ENCODE results near the gene RC3H1.
"Not testable (repeated sequence)": the region's sequence is repeated elsewhere in the genome, so short reads cannot be mapped to it uniquely, and the experiment has no call there.

RC3H1 gene

GRCh38 chr1:173946380-173946921 is 75.7 kb downstream of the RC3H1 start:
- no peak for DNase-seq

GRCh38 chr1:173937062-173937461 is 85.1 kb downstream of the RC3H1 start:
- DNase-seq, result no peak

GRCh38 chr1:173934440-173934839 is 87.7 kb downstream of the RC3H1 start:
- no peak for DNase-seq

- not testable (repeated sequence) for DNase-seq
Measured at GRCh38 chr1:173930541-173930940, 91.6 kb downstream of the RC3H1 start.

- no peak for DNase-seq
Measured at GRCh38 chr1:173925306-173926242, 96.6 kb downstream of the RC3H1 start.

GRCh38 chr1:173920861-173921260 is 101.3 kb downstream of the RC3H1 start:
- DNase-seq, result no peak

- DNase-seq, result no peak
Measured at GRCh38 chr1:173917635-173918493, 104.3 kb downstream of the RC3H1 start.

GRCh38 chr1:173917149-173917548 is 105.0 kb downstream of the RC3H1 start, which contains the start of gene SERPINC1:
SERPINC1 (minus strand) TSS chr1:173917327; CDS start chr1:173917259, 68 bp downstream.
- no peak for DNase-seq

GRCh38 chr1:173916667-173917066 is 105.5 kb downstream of the RC3H1 start:
- no peak for DNase-seq

GRCh38 chr1:173915596-173915995 is 106.6 kb downstream of the RC3H1 start:
- no peak for DNase-seq

GRCh38 chr1:173914366-173914871 is 107.7 kb downstream of the RC3H1 start:
- DNase-seq, result peak; percentile 51

- no peak for DNase-seq
Measured at GRCh38 chr1:173913111-173913510, 109.0 kb downstream of the RC3H1 start.

- no peak for DNase-seq
Measured at GRCh38 chr1:173903827-173904531, 118.2 kb downstream of the RC3H1 start.

- DNase-seq, result no peak
Measured at GRCh38 chr1:173900992-173901391, 121.2 kb downstream of the RC3H1 start.

GRCh38 chr1:173900427-173900826 is 121.7 kb downstream of the RC3H1 start:
- no peak for DNase-seq

GRCh38 chr1:173894189-173894588 is 128.0 kb downstream of the RC3H1 start:
- DNase-seq, result no peak

- DNase-seq, result no peak
Measured at GRCh38 chr1:173893611-173894010, 128.5 kb downstream of the RC3H1 start.

GRCh38 chr1:173889885-173890284 is 132.3 kb downstream of the RC3H1 start:
- no peak for DNase-seq

- no peak for DNase-seq
Measured at GRCh38 chr1:173888749-173889148, 133.4 kb downstream of the RC3H1 start.

GRCh38 chr1:173887627-173888026 is 134.5 kb downstream of the RC3H1 start:
- no peak for DNase-seq

- DNase-seq, result no peak
Measured at GRCh38 chr1:173886746-173887611, 135.2 kb downstream of the RC3H1 start.

Measured in stimulated activated CD4-positive, alpha-beta T cell treated with anti-CD3 and anti-CD28 coated beads, Interleukin-15, amount 100 ng/mL, for 24 hours (primary cell).